ENCODE measurements around the gene CCDC68.

DNA sequence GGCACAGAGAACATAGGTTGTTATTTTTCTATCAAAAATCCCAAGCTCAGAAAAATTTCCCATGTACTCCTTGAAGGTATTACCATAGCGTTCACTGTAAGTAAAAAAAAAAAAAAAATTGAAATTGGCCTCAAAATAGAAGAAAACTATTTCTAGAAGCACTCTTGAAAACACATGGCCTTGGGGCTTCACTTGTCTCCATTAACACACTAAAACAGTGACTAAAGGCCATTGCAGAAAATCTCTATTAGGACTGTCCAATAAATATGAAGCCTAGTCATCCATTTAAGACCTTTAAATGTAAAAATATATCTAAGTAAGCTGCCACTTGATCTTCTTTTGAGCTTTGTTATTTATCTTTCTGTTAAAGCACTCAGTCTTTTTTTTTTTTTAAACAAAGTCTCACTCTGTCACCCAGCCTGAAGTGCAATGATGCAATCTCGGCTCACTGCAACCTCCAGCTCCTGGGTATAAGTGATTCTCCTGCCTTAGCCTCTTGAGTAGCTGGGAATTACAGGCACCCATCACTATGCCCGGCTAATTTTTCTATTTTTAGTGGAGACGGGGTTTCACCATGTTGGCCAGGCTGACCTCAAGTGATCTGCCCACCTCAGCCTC, 35.8 kb downstream of the CCDC68 start:
- TF ChIP-seq MXI1 (IDR thresholded peaks at IDR 0.05; ENCODE audit: borderline replicate concordance, low read depth, low read length) (no peak), FOS (IDR thresholded peaks at IDR 0.05; ENCODE audit: low read depth, low read length) (no peak), POLR2A (IDR thresholded peaks at IDR 0.05; ENCODE audit: low read depth, low read length) (no peak), SMC3 (IDR thresholded peaks at IDR 0.05; ENCODE audit: low read depth, low read length) (no peak), MAFK (IDR thresholded peaks at IDR 0.05; ENCODE audit: low read depth, low read length) (no peak), BHLHE40 (IDR thresholded peaks at IDR 0.05; ENCODE audit: low read depth, low read length) (no peak), RAD21 (IDR thresholded peaks at IDR 0.05; ENCODE audit: low read length) (no peak), RFX5 (IDR thresholded peaks at IDR 0.05; ENCODE audit: low read depth, low read length) (no peak), NFE2L2 (IDR thresholded peaks at IDR 0.05; ENCODE audit: low read depth, low read length) (no peak), CEBPB (IDR thresholded peaks at IDR 0.05; ENCODE audit: low read depth, low read length) (no peak)
- TF ChIP-seq, protein P1, sequence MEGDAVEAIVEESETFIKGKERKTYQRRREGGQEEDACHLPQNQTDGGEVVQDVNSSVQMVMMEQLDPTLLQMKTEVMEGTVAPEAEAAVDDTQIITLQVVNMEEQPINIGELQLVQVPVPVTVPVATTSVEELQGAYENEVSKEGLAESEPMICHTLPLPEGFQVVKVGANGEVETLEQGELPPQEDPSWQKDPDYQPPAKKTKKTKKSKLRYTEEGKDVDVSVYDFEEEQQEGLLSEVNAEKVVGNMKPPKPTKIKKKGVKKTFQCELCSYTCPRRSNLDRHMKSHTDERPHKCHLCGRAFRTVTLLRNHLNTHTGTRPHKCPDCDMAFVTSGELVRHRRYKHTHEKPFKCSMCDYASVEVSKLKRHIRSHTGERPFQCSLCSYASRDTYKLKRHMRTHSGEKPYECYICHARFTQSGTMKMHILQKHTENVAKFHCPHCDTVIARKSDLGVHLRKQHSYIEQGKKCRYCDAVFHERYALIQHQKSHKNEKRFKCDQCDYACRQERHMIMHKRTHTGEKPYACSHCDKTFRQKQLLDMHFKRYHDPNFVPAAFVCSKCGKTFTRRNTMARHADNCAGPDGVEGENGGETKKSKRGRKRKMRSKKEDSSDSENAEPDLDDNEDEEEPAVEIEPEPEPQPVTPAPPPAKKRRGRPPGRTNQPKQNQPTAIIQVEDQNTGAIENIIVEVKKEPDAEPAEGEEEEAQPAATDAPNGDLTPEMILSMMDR (conservative IDR thresholded peaks at IDR 0.05; ENCODE audit: low read depth, low read length) = no peak
- TF ChIP-seq, protein P2, sequence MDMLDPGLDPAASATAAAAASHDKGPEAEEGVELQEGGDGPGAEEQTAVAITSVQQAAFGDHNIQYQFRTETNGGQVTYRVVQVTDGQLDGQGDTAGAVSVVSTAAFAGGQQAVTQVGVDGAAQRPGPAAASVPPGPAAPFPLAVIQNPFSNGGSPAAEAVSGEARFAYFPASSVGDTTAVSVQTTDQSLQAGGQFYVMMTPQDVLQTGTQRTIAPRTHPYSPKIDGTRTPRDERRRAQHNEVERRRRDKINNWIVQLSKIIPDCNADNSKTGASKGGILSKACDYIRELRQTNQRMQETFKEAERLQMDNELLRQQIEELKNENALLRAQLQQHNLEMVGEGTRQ (IDR thresholded peaks at IDR 0.05; ENCODE audit: low read depth, low read length) = no peak
- TF ChIP-seq, protein P3, sequence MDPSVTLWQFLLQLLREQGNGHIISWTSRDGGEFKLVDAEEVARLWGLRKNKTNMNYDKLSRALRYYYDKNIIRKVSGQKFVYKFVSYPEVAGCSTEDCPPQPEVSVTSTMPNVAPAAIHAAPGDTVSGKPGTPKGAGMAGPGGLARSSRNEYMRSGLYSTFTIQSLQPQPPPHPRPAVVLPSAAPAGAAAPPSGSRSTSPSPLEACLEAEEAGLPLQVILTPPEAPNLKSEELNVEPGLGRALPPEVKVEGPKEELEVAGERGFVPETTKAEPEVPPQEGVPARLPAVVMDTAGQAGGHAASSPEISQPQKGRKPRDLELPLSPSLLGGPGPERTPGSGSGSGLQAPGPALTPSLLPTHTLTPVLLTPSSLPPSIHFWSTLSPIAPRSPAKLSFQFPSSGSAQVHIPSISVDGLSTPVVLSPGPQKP (IDR thresholded peaks at IDR 0.05; ENCODE audit: borderline replicate concordance, low read depth, low read length) = no peak

Data from IMR-90 (cell line).